Duodenal mucosa (tissue), 2 donors: ENCODE measurements around the gene CAMKV.
A peak's percentile ranks its signal among the peaks of the same experiment; 100 is the strongest.

ENCODE experiments used
- H3K27ac ChIP-seq: one replicate; pipeline ENCODE4 v1.7.0; 2013; ENCODE audit warnings: low read depth, low read length
- H3K27me3 ChIP-seq, 2 donors: one replicate each; pipeline ENCODE4 v1.7.0; 2013; ENCODE audit warnings: low read length in 2 of 2, control low read depth in 1 of 2; ENCODE audit not compliant: insufficient read depth in 2 of 2, control insufficient read depth in 1 of 2
- H3K36me3 ChIP-seq, 2 donors: one replicate each; pipeline ENCODE4 v1.7.0; 2013; ENCODE audit warnings: low read length in 2 of 2, control low read depth in 1 of 2; ENCODE audit not compliant: insufficient read depth in 2 of 2, control insufficient read depth in 1 of 2
- H3K4me1 ChIP-seq, 2 donors: one replicate each; pipeline ENCODE4 v1.7.0; 2013; ENCODE audit warnings: low read length in 2 of 2, control low read depth in 1 of 2; ENCODE audit not compliant: insufficient read depth in 2 of 2, control insufficient read depth in 1 of 2
- H3K4me3 ChIP-seq, 2 donors: one replicate each; pipeline ENCODE4 v1.7.0; 2013; ENCODE audit warnings: low read length in 2 of 2, low read depth in 1 of 2
- H3K9ac ChIP-seq, 2 donors: one replicate each; pipeline ENCODE4 v1.7.0; 2013; ENCODE audit warnings: low read length in 2 of 2, low read depth in 1 of 2
- H3K9me3 ChIP-seq, 2 donors: one replicate each; pipeline ENCODE4 v1.7.0; 2013; ENCODE audit warnings: low read length in 2 of 2, control low read depth in 1 of 2; ENCODE audit not compliant: control insufficient read depth in 1 of 2

Gene CAMKV

GRCh38 chr3:49859576-49860305 is 10.0 kb downstream of the CAMKV start:
- H3K9ac ChIP-seq, result no peak overlapping the region

GRCh38 chr3:49856181-49857005 is 13.3 kb downstream of the CAMKV start, which contains the start of gene TRAIP:
Gene TRAIP (minus strand): TSS chr3:49856564. CDS start chr3:49856453, 111 bp downstream.
- H3K27me3 ChIP-seq, result no peaks in the 10 kb centered on the region
- H3K36me3 ChIP-seq, result no peaks in the 10 kb centered on the region
- H3K27ac ChIP-seq, result no peak within 1 kb of the TSS
- peak within 1 kb of the TSS; percentile 77 to 80 for H3K4me3 ChIP-seq
- H3K9me3 ChIP-seq, result no peaks in the 10 kb centered on the region
- peaks cover 9 to 14% of the 10 kb centered on the region in 2 donors for H3K4me1 ChIP-seq
- peak within 1 kb of the TSS; percentile 55 to 88 for H3K9ac ChIP-seq

More at GRCh38 chr3:49859576-49860305, 10.0 kb downstream of the CAMKV start:
- Histone ChIP-seq H3K27ac (no peak overlapping the region), H3K9me3 (no peaks in the 10 kb centered on the region), H3K27me3 (peaks cover 11 to 12% of the 10 kb centered on the region in 2 donors), H3K36me3 (no peaks in the 10 kb centered on the region), H3K4me1 (peaks cover 9 to 14% of the 10 kb centered on the region in 2 donors), H3K4me3 (no peak overlapping the region)

- no peaks in the 10 kb centered on the region for H3K36me3 ChIP-seq
- H3K27me3 ChIP-seq, result no peaks in the 10 kb centered on the region
- H3K27ac ChIP-seq, result no peak overlapping the region
- H3K4me3 ChIP-seq, result peak overlapping the region; percentile 77 to 80
- no peaks in the 10 kb centered on the region for H3K9me3 ChIP-seq
- peaks cover 9 to 14% of the 10 kb centered on the region in 2 donors for H3K4me1 ChIP-seq
- H3K9ac ChIP-seq, result peak overlapping the region in 1 of 2 donors; percentile 55
Observed at GRCh38 chr3:49855662-49856061, 14.0 kb downstream of the CAMKV start.

GRCh38 chr3:49845694-49846093 is 24.0 kb downstream of the CAMKV start:
- H3K4me3 ChIP-seq, result no peak overlapping the region

GRCh38 chr3:49844464-49845183 is 25.1 kb downstream of the CAMKV start:
- no peak overlapping the region for H3K4me3 ChIP-seq
- peaks cover 15 to 23% of the 10 kb centered on the region in 2 donors for H3K4me1 ChIP-seq
- no peaks in the 10 kb centered on the region for H3K9me3 ChIP-seq
- no peak overlapping the region for H3K9ac ChIP-seq
- no peak overlapping the region for H3K27ac ChIP-seq
- H3K36me3 ChIP-seq, result peaks cover 0 to 3% of the 10 kb centered on the region in 2 donors
- H3K27me3 ChIP-seq, result no peaks in the 10 kb centered on the region

More at GRCh38 chr3:49845694-49846093, 24.0 kb downstream of the CAMKV start:
- peaks cover 13 to 23% of the 10 kb centered on the region in 2 donors for H3K4me1 ChIP-seq
- no peaks in the 10 kb centered on the region for H3K27me3 ChIP-seq
- H3K36me3 ChIP-seq, result peaks cover 0 to 3% of the 10 kb centered on the region in 2 donors
- H3K9me3 ChIP-seq, result no peaks in the 10 kb centered on the region
- H3K27ac ChIP-seq, result no peak overlapping the region
- no peak overlapping the region for H3K9ac ChIP-seq

GRCh38 chr3:49842843-49843517 is 26.7 kb downstream of the CAMKV start:
- H3K4me1 ChIP-seq, result peaks cover 20 to 27% of the 10 kb centered on the region in 2 donors
- H3K9ac ChIP-seq, result no peak overlapping the region
- H3K27ac ChIP-seq, result no peak overlapping the region
- no peaks in the 10 kb centered on the region for H3K9me3 ChIP-seq
- peaks cover 0 to 3% of the 10 kb centered on the region in 2 donors for H3K36me3 ChIP-seq
- H3K27me3 ChIP-seq, result no peaks in the 10 kb centered on the region
- no peak overlapping the region for H3K4me3 ChIP-seq

GRCh38 chr3:49841806-49842205 is 27.9 kb downstream of the CAMKV start:
- H3K36me3 ChIP-seq, result no peaks in the 10 kb centered on the region
- no peak overlapping the region for H3K9ac ChIP-seq
- H3K4me3 ChIP-seq, result no peak overlapping the region
- H3K9me3 ChIP-seq, result no peaks in the 10 kb centered on the region
- no peaks in the 10 kb centered on the region for H3K27me3 ChIP-seq
- H3K27ac ChIP-seq, result no peak overlapping the region
- H3K4me1 ChIP-seq, result peaks cover 20 to 27% of the 10 kb centered on the region in 2 donors

GRCh38 chr3:49841126-49841696 is 28.5 kb downstream of the CAMKV start:
- Histone ChIP-seq H3K4me1 (peaks cover 16 to 24% of the 10 kb centered on the region in 2 donors), H3K9ac (no peak overlapping the region), H3K27me3 (no peaks in the 10 kb centered on the region), H3K36me3 (no peaks in the 10 kb centered on the region), H3K4me3 (no peak overlapping the region), H3K27ac (no peak overlapping the region), H3K9me3 (no peaks in the 10 kb centered on the region)

GRCh38 chr3:49840388-49840787 is 29.3 kb downstream of the CAMKV start:
- H3K4me1 ChIP-seq, result peaks cover 8 to 16% of the 10 kb centered on the region in 2 donors
- H3K27ac ChIP-seq, result no peak overlapping the region
- H3K4me3 ChIP-seq, result no peak overlapping the region
- no peaks in the 10 kb centered on the region for H3K9me3 ChIP-seq
- H3K36me3 ChIP-seq, result no peaks in the 10 kb centered on the region
- H3K27me3 ChIP-seq, result no peaks in the 10 kb centered on the region
- H3K9ac ChIP-seq, result no peak overlapping the region
